NCI-H128 (cell line): ENCODE results near the gene SPG21.

Experiments
- DNase-seq: peaks from one replicate; lab custom pipeline; 2025; ENCODE audit not compliant: unreplicated experiment; lab: John Stamatoyannopoulos, UW

SPG21 gene

DNA sequence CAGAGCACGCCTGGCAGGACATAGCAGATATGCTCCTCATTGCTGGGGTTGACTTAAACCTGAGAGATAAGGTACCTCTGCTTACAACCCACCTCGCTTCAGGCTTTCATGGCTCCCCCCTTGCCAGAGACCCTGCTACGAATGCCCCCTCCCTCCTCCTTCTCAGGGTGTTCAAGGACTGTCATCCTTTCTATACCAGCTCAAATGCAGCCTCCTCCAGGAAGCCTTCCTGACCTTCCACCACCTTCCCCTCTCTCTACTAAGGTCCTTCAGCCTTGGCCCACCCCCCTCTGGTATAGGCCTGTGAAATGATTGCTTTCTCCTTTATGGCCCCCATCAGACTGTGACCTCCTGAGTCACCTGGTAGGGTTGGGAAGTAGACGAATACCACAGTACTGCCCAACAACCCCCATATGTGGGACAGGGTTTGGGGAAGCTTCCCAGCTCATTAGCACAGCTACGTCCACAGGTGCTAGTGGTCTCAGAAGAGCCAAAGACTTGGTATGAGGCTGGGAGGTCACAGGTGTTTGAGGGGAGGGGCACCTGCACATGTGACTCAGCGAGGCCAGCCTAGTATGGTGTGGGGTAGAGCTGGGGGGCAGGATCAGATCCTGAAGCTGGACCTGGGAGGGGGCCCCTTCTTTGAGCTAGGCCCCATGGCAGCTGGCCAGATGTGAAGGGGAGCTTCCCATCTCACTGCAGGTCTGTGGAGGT lies 46.0 kb downstream of the SPG21 start:
- DNase-seq: no peak

DNA sequence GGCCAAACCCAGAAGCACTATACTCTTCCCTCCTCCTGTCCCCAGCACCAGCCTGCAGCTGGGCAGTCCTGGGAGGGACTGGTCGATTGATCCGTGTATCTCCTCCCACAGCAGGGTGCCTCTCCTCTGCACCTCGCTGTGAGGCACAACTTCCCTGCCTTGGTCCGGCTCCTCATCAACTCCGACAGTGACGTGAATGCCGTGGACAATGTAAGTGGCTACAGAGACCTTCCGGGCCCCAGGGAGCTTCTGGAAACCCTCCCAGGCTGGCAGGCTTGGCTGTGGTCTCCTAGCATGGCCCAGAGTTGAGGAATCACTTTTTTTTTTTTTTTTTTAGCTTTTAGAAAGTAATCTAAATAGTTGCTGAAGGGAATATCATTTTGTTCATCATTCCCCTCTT lies 47.4 kb downstream of the SPG21 start:
- no peak for DNase-seq

DNA sequence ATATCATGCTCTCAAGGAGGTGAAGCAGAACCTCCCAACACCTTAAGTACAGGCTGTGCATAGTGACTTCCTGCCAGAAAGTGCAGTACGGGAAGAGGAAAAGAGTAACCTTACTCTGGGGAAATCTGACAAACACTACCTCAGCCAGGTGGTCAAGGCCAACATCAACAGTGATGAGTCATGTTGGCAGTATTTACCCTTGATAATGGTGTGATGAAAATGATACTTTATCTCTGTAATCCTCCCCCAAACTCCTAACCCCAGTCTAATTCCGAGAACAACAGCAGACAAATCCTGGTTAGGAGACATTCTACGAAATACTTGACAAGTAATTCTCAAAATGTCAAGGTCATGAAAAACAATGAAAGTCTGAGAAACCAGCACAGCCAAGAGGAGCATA lies 51.5 kb downstream of the SPG21 start:
- DNase-seq: no peak

DNA sequence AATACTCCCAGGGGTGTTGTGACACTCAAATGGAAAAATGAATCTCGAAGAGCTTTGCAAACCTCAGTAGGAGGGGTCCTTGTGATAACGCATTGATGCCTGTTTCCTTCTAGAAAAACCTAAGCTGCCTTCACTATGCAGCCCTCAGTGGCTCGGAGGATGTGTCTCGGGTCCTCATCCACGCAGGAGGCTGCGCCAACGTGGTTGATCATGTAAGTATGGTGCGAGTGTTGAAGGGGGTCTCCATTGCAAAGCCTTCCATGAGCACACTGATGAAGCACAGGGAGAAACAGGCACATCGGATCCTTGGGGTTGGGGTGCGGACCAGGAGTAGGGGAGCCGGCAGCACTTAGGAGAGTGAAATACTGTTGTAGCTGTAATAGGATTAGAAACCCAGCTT lies 55.7 kb downstream of the SPG21 start:
- DNase-seq: no peak

DNA sequence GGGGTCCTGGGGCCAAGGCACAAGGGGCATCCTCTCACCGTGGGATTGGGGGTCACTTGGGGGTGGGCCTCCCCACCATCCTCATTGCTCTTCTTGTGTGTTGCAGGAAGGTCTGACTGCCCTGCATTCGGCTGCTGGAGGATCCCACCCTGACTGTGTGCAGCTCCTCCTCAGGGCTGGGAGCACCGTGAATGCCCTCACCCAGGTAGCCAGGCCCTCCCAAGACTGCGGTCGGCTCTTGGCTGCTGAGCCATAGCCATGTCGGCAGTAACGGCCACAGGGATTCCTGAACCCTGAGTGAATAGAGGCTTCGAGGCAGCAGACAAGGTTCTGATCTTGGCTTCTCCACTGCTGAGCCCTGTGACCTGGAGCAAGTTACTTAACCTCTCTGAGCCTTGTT lies 58.3 kb downstream of the SPG21 start:
- DNase-seq: no peak

DNA sequence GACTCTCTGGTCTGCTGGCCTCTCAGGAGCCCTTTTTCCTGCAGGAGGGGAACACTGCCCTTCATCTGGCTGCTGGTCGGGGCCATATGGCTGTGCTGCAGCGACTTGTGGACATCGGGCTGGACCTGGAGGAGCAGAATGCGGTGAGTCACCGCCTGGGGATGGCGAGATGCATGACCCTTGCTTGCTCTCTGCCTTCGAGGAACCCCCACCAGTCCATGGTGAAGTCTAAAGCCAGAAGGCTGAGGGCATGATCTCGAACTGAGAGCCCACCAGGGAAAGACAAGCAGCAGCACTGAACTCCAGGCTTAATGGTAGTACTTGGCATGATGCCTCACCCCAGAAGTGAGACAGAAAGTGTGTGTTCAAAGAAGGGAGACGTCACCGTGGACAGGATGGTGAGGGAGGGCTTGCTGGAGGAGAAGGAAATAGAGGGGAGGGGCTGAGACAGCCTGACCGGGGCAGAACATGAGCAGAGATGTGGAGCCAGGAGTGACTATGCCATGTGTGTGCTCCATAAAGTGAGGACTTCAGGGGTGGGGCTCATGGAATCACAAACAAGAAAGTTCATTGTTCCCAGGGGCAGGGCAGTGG lies 58.8 kb downstream of the SPG21 start:
- DNase-seq: no peak

DNA sequence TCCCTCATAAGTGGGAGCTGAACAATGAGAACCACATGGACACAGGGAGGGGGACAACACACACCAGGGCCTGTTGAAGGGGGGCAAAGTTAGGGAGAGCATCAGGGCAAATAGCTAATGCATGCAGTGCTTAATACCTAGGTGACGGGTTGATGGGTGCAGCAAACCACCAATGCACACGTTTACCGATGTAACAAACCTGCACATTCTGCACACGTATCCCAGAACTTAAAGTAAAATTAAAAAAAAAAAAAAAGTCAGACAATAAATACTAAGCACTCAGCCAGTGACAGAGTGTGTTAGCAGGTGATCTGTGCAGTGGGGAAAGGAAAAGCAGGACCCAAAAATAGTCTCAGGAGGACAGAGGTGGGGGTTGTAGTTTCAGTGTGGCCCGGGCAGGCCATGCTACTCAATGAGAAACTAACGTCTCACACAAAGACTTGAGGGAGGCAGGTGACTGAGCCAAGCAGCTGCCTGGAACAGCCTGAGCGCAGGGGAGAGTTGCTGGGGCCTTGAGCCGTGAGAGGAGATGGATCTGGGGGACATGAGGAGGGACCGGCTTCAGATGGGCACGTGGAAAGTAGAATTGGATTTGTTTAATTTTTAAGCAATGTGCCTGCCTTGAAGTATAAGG lies 59.6 kb downstream of the SPG21 start:
- no peak for DNase-seq

DNA sequence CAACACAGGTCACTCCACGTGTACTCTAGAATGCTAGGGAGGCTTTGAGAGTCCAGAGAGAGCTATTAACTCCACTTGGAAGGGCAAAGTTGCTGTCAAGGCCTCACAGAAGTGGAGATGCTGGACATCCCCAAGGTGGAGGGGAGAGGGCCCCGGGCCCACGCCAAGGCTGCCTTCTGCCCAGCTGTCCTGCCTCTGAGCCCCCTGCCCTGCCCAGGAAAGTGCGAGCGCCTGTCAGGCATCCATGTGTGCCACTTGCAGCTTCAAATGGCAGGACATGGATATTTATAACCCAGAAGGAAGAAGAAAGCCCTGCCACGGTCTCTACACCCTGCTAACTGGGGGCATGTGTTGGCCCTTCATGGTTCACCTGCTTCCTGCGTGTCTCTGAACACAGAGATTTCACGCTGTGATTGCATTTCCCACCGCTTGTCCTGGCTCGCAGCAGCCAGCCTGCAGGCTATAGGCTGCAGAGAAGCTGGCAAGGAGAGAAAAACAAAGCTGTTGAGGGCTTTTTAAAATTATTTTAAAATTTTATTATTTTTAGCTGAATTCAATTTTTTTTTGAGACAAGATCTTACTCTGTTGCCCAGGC lies 61.0 kb downstream of the SPG21 start:
- DNase-seq: no peak

DNA sequence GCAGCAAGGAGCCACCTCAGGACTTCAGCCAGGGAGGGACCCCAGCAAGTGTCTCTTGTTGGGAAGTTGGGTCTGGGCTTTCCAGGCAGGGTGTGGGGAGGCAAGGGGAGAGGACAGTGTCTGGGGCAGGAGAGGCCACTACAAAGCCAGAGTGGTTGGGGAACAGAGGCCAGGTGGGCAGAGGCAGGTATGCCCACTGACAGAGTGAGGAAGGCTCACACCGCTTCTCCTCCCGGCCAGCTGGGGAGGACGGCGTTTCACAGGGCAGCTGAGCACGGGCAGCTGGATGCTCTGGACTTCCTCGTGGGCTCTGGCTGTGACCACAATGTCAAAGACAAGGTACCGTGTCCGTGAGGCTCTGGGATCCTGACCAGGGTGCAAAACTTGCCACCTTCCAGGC lies 63.1 kb downstream of the SPG21 start:
- DNase-seq: no peak

DNA sequence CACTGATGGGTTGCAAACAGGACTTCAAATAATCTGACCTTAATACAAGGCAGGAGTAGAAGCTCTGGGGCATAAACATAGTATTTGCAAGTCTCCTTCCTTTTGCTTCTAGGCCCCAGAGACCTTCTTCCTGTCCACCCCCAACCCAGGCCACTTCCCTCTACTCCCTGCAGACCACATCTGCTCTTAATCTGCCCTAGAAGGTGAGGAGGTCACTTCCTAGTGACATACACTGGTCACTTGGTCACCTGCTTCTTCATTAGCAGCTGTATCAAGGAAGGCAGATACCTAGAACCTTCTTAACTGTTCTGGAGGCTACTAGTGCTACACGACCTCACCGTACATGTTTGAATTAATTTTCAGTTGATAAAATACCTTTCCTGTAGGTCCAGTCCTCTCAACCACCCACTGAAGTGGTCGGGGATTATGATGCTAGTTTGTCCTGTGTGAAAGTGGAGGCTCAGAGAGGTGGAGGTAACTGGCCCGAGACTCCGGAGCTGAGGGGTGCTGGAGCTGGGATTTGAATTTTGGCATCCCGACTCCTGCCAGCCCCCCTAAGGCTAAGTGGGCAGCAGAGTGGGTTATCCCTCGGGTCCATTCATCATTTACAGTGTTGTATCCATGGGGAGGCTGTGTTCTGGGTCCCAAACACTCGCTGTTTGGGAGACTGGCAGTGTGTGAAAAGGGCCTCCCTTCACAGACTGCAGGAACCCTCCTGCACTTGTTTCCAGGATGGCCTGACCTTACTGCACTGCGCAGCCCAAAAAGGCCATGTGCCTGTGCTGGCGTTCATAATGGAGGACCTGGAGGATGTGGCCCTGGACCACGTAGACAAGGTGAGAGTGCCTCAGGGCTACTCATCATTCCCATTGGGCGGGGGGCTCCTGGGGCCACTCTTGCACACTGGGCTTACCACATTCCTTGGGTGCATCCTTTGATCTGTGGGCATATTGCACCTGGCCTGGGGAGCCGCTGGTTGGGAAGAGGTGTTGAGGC lies 64.1 kb downstream of the SPG21 start:
- no peak for DNase-seq

DNA sequence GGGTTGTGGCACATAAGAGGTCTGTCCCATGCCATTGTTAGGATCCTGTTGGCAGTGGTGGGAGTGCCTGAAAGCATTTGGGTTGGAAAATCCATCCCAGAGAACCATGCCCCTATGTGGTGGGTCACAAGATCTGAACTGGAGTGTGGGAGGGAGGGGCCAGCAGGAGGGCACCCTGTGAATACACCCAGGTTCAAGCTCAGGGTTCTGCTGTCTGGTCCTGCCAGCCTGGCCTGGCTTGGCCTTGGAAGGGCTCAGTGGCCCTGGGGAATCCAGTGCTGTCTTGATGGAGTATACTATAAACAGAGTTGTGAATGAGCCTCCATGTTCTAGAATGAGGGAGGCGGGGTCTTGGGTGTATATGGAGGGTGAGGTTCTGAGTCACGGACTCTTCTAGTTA lies 66.2 kb downstream of the SPG21 start:
- no peak for DNase-seq

DNA sequence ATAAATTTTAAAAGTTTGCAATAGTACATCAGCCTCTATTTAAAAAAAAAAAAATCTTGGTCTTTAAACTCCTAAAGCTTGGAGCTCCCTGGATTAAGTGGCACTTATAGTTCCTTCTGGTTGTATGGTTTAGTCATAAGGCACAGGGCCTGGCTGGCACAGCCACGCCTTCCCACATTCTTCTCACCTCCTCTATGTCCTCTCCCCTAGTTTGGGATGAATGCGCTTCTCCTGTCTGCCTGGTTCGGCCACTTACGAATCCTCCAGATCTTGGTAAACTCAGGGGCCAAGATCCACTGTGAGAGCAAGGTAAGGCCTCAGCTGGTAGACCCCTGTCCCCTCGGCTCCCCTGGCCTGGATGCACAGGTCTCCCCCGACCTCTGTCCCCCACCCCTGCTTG lies 68.0 kb downstream of the SPG21 start:
- no peak for DNase-seq

DNA sequence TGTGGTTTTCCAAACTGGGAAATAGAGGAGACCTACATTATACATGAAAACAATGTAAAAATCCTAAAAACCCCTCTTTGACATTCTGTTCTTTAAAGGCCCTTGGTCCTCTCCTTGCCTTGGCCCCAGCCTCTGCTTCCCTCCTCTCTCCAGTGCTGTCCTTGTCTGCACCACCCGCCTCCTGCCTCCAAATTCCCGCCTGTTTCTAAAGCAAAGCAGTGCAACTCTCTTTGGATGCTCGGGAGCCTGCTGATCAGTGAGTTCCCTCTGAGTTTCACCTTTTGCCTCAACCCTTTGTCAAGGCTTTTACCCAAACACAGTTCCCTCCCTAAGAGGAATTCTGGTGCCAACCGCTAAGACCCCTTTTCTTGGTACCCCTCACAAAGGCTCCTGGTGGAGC lies 70.0 kb downstream of the SPG21 start:
- DNase-seq: no peak

DNA sequence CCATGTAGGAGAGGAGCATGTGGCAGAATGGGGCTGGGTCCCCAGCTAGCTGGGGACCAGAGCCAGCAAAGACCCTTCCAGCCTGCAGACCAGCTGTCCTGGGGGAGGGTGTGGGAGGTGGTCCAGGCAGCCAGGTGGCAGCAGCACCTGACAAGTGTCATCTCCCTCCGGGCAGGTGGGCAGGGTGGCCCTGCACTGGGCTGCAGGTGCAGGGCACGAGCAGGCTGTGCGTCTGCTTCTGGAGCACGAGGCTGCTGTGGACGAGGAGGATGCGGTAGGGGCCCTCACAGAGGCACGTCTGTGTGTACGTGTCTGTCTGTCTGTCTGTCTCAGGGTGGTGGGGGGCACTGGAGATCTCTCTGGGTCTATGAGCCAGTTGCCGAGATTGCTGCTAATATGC lies 72.5 kb downstream of the SPG21 start:
- DNase-seq: no peak

DNA sequence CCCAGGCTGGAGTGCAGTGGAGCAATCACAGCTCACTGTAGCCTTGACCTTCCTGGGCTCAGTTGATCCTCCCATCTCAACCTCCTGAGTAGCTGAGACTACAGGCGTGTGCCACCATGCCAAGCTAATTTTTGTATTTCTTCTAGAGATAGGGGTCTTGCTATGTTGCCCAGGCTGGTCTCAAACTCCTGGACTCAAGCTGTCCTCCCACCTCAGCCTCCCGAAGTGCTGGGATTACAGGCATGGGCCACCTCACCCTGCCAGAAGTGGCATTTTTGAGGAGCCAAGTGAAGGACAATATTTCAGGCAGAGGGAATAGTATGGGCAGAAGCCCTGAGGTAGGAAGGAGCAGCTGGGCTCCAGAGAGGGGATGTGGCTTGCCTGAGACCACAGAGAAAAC lies 73.3 kb downstream of the SPG21 start:
- DNase-seq: no peak

DNA sequence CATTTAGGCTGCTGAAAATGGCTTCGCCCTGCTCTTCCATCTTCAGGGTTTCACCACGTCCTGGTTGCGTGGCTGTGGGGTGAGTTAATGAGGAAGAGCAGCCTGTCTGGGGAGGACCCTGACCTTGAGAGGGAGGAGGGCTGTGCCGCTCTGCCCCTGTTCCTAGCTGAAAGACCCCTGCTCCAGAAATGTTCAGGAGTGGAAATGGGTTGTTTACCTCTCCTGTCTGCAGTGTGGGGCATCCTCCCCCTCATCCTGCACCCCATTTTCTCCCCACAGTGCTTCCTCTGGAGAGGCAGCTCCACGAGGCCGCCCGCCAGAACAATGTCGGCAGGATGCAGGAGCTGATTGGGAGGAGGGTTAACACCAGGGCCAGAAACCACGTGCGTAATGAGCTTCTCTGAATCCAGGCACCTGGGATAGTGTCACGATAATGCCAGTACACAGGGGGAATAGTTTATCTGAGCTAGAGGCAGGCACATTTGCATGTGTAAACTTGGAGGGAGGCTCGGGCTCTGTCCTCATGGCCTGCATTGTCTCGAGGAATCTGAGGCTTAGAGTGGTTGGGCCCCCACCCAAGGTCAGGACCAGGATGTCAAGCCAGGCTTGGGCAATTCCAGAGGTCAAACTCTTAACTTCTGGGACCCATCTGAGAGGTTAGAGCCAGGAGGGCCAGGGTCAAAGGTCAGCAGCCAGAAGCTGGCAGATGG lies 74.0 kb downstream of the SPG21 start:
- DNase-seq: no peak
